ENCODE data around the gene SLIT3.

GRCh38 chr5:168910874-168911273 is 390.1 kb downstream of the SLIT3 start:
- no peak for TF ChIP-seq POLR2A (IDR thresholded peaks at IDR 0.05; ENCODE audit: low read depth, low read length)
- no peak for TF ChIP-seq CTCF (IDR thresholded peaks at IDR 0.05; ENCODE audit: extremely low read depth in 1 of 2, insufficient read depth in 1 of 2, low read depth in 1 of 2, low read length in 2 of 2)
- no peak for TF ChIP-seq POLR2AphosphoS5 (IDR thresholded peaks at IDR 0.05; ENCODE audit: insufficient read depth, low read depth, low read length)
